ACC112 (cell line): ENCODE results near the gene MOK.

Experiments
- H2AFZ ChIP-seq: fragments of 200-600 bp; sonication (generic); one replicate; pipeline ENCODE4 v1.6.0; 2017; ENCODE audit warnings: antibody characterized with exemption, low read length; ENCODE audit not compliant: unreplicated experiment
- H3K27ac ChIP-seq: fragments of 200-600 bp; sonication (generic); 2 replicates; pipeline ENCODE4 v1.5.1; 2014; ENCODE audit warnings: low read depth, mild to moderate bottlenecking, antibody characterized with exemption, low read length, moderate library complexity
- H3K27me3 ChIP-seq: fragments of 200-600 bp; sonication (generic); 2 replicates; pipeline ENCODE4 v1.6.1; 2014; ENCODE audit warnings: mild to moderate bottlenecking, antibody characterized with exemption, low read length, moderate library complexity, mixed read lengths; ENCODE audit not compliant: insufficient read depth
- H3K36me3 ChIP-seq: fragments of 200-600 bp; sonication (generic); 2 replicates; pipeline ENCODE4 v1.6.1; 2016; ENCODE audit warnings: mild to moderate bottlenecking, antibody characterized with exemption, low read length, moderate library complexity, mixed read lengths; ENCODE audit not compliant: insufficient read depth
- H3K4me1 ChIP-seq: fragments of 200-600 bp; sonication (generic); one replicate; pipeline ENCODE4 v1.6.1; 2016; ENCODE audit warnings: low read length, mixed read lengths; ENCODE audit not compliant: insufficient read depth, unreplicated experiment, control insufficient read depth
- H3K4me3 ChIP-seq: fragments of 200-600 bp; sonication (generic); 2 replicates; pipeline ENCODE4 v1.5.1; 2014; ENCODE audit warnings: mild to moderate bottlenecking, low read depth, low read length
- H3K79me2 ChIP-seq: fragments of 200-600 bp; sonication (generic); one replicate; pipeline ENCODE4 v1.6.0; 2016; ENCODE audit warnings: low read length; ENCODE audit not compliant: control insufficient read depth, unreplicated experiment, insufficient read depth

The MOK gene

GRCh38 chr14:102321456-102322422 is 16.8 kb upstream of the MOK start:
- H3K79me2 ChIP-seq: peaks cover 15% of the 10 kb centered on the region
- H2AFZ ChIP-seq: no peak overlapping the region
- peaks cover 19% of the 10 kb centered on the region for H3K4me1 ChIP-seq
- H3K27me3 ChIP-seq: no peaks in the 10 kb centered on the region
- no peak overlapping the region for H3K27ac ChIP-seq
- peaks cover 5% of the 10 kb centered on the region; the same call in 1 of the 2 replicates for H3K36me3 ChIP-seq
- no peak overlapping the region; the same call in 1 of the 2 replicates for H3K4me3 ChIP-seq

GRCh38 chr14:102320671-102321455 is 15.9 kb upstream of the MOK start:
- H3K27me3 ChIP-seq: no peaks in the 10 kb centered on the region
- no peak overlapping the region for H2AFZ ChIP-seq
- peak overlapping the region; percentile 97 for H3K4me3 ChIP-seq
- no peaks in the 10 kb centered on the region for H3K36me3 ChIP-seq
- H3K27ac ChIP-seq: peak overlapping the region; percentile 66; the same call in 1 of the 2 replicates
- peaks cover 25% of the 10 kb centered on the region for H3K4me1 ChIP-seq
- peaks cover 15% of the 10 kb centered on the region for H3K79me2 ChIP-seq

- Histone ChIP-seq H3K4me3 (peak overlapping the region; percentile 97), H2AFZ (peak overlapping the region; percentile 85), H3K36me3 (no peaks in the 10 kb centered on the region), H3K79me2 (peaks cover 15% of the 10 kb centered on the region), H3K27ac (peak overlapping the region; percentile 66; the same call in 1 of the 2 replicates), H3K4me1 (peaks cover 25% of the 10 kb centered on the region), H3K27me3 (no peaks in the 10 kb centered on the region)
These were observed 15.2 kb upstream of the MOK start for GRCh38 chr14:102320033-102320660.

- Histone ChIP-seq H3K4me3 (peak within 1 kb of the TSS; percentile 97), H3K27ac (peak within 1 kb of the TSS; percentile 66), H3K79me2 (peaks cover 15% of the 10 kb centered on the region), H3K36me3 (no peaks in the 10 kb centered on the region), H3K4me1 (peaks cover 25% of the 10 kb centered on the region), H3K27me3 (no peaks in the 10 kb centered on the region), H2AFZ (peak within 1 kb of the TSS; percentile 85)
These were observed 14.5 kb upstream of the MOK start, which contains the start of gene ZNF839 for GRCh38 chr14:102319351-102320032. ZNF839 (plus strand) TSS chr14:102319746; CDS start chr14:102319766, 20 bp downstream.

- Histone ChIP-seq H2AFZ (peak overlapping the region; percentile 58), H3K79me2 (peaks cover 15% of the 10 kb centered on the region), H3K27ac (peak overlapping the region; percentile 66), H3K27me3 (no peaks in the 10 kb centered on the region), H3K36me3 (no peaks in the 10 kb centered on the region), H3K4me1 (peaks cover 26% of the 10 kb centered on the region), H3K4me3 (peak overlapping the region; percentile 97)
These were observed 13.9 kb upstream of the MOK start for GRCh38 chr14:102318781-102319276.

- peak overlapping the region; percentile 67 for H2AFZ ChIP-seq
- H3K27ac ChIP-seq: no peak overlapping the region
- H3K36me3 ChIP-seq: no peaks in the 10 kb centered on the region
- peak overlapping the region; percentile 77 for H3K4me3 ChIP-seq
- H3K79me2 ChIP-seq: peaks cover 15% of the 10 kb centered on the region
- H3K27me3 ChIP-seq: no peaks in the 10 kb centered on the region
- H3K4me1 ChIP-seq: peaks cover 26% of the 10 kb centered on the region
These were observed 12.7 kb upstream of the MOK start for GRCh38 chr14:102317564-102318248.

- H3K36me3 ChIP-seq: no peaks in the 10 kb centered on the region
- H3K4me3 ChIP-seq: peak overlapping the region; percentile 81
- H2AFZ ChIP-seq: peak overlapping the region; percentile 87
- H3K79me2 ChIP-seq: peaks cover 15% of the 10 kb centered on the region
- peak overlapping the region; percentile 66 for H3K27ac ChIP-seq
- H3K27me3 ChIP-seq: no peaks in the 10 kb centered on the region
- H3K4me1 ChIP-seq: peaks cover 26% of the 10 kb centered on the region
These were observed 12.0 kb upstream of the MOK start for GRCh38 chr14:102316743-102317563.

GRCh38 chr14:102316338-102316742 is 11.4 kb upstream of the MOK start:
- Histone ChIP-seq H3K79me2 (peaks cover 15% of the 10 kb centered on the region), H3K4me3 (peak overlapping the region; percentile 81), H3K4me1 (peaks cover 25% of the 10 kb centered on the region), H3K27me3 (no peaks in the 10 kb centered on the region), H2AFZ (peak overlapping the region; percentile 87), H3K27ac (peak overlapping the region; percentile 66), H3K36me3 (no peaks in the 10 kb centered on the region)

GRCh38 chr14:102315121-102315520 is 10.2 kb upstream of the MOK start:
- no peak overlapping the region for H3K4me3 ChIP-seq
- peak overlapping the region; percentile 8 for H2AFZ ChIP-seq
- H3K27ac ChIP-seq: peak overlapping the region; percentile 23; the same call in 1 of the 2 replicates

More at GRCh38 chr14:102315121-102315520, 10.2 kb upstream of the MOK start:
- Histone ChIP-seq H3K4me1 (peaks cover 16% of the 10 kb centered on the region), H3K36me3 (no peaks in the 10 kb centered on the region), H3K27me3 (no peaks in the 10 kb centered on the region), H3K79me2 (peaks cover 4% of the 10 kb centered on the region)
